Thyroid gland (tissue), 4 donors: ENCODE measurements around the gene SLC15A1. TPM values are rescaled to one million over a fixed set of nuclear protein-coding genes. Genes with fewer than 3 reads are reported as not detected.

Experiments used
- DNase-seq, 2 donors: peaks; one replicate each; pipeline ENCODE4 v3.0.0-alpha.2; 2019
- H3K27ac ChIP-seq, 3 donors: fragments of 200-600 bp; sonication (generic); 1 replicate in 2 of 3; 2 replicates in 1 of 3; pipeline ENCODE4 v1.5.1; 2016 to 2019; ENCODE audit warnings: mild to moderate bottlenecking in 1 of 3, moderate library complexity in 1 of 3
- H3K27me3 ChIP-seq: fragments of 200-600 bp; sonication (generic); one replicate; pipeline ENCODE4 v1.5.1; 2019
- H3K36me3 ChIP-seq, 2 donors: fragments of 200-600 bp; sonication (generic); one replicate each; pipeline ENCODE4 v1.5.1; 2016 to 2019
- H3K4me1 ChIP-seq, 2 donors: fragments of 200-600 bp; sonication (generic); one replicate each; pipeline ENCODE4 v1.5.1; 2017 to 2019
- H3K4me3 ChIP-seq, 3 donors: fragments of 200-600 bp; sonication (generic); replicated peaks in 1 of 3; 1 replicate in 2 of 3; 2 replicates in 1 of 3; pipeline ENCODE4 v1.5.1; 2016; ENCODE audit warnings: mild to moderate bottlenecking in 1 of 3
- H3K9me3 ChIP-seq: fragments of 200-600 bp; sonication (generic); one replicate; pipeline ENCODE4 v1.5.1; 2017
- POLR2A ChIP-seq, 2 donors: fragments of 450-650 bp; IDR thresholded peaks; one replicate each; pipeline ENCODE4 v1.6.1; 2017; ENCODE audit warnings: antibody characterized with exemption in 2 of 2, mild to moderate bottlenecking in 2 of 2, moderate library complexity in 1 of 2
- WGBS, 2 donors: methylation state at CpG; one replicate each; pipeline ENCODE4 v1.1.5; 2017; 5-methylcytosine and 5-hydroxymethylcytosine counted together
- intact Hi-C: fragments of 100-400 bp; cut with DNase I; formaldehyde crosslinking; loops from one replicate; pipeline ENCODE4 v1.15.1; 2023
- total RNA-seq, 4 donors: library from RNA; depleted of rRNA; stranded (reverse); fragments of >200 nt; gene quantifications; one replicate each; pipeline ENCODE4 v1.2.3, GENCODE V29; 2016
- TF ChIP-seq, protein P1 (sequence below), 6 experiments: fragments of 200-600 bp in 3 of 6; fragments of 450-650 bp in 3 of 6; sonication (generic) in 3 of 6; IDR thresholded peaks; one replicate each; pipeline ENCODE4 v1.5.1; 2016 to 2019; ENCODE audit warnings: antibody characterized with exemption in 6 of 6, mild to moderate bottlenecking in 2 of 6, inconsistent platforms in 1 of 6, moderate library complexity in 1 of 6

The SLC15A1 gene
- total RNA-seq, 4 donors from 2014 or later = 0.33 TPM; not detected in 3

DNA sequence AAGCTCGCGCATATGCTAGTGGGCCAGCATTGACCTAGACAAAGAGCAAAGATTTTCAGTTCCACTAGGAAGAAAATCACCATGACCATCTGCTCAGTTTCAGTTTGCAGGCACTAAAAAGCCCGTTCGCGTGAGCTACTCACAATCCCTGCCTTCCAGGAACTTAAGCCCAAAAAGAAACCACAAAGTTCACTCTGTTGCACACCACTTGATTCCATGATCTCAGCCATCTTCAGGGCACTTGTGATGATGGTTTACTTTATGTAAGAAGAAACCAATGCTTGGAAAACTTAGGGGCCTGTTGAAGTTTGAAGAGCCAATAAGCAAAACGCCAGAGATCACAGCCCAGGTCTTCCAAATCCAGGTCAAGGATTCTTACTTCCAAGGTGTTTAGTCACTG is 45.0 kb upstream of the SLC15A1 start:
- Histone ChIP-seq H3K27ac (peak overlapping the region in 2 of 3 donors; percentile 22 to 63), H3K36me3 (peaks cover 26 to 27% of the 10 kb centered on the region in 2 donors), H3K27me3 (no peaks in the 10 kb centered on the region), H3K4me3 (no peak overlapping the region), H3K4me1 (peaks cover 7 to 11% of the 10 kb centered on the region in 2 donors), H3K9me3 (no peaks in the 10 kb centered on the region)
- DNase-seq = peak; percentile 53 to 57
- intact Hi-C loops = no loop called here
- TF ChIP-seq, protein P1, sequence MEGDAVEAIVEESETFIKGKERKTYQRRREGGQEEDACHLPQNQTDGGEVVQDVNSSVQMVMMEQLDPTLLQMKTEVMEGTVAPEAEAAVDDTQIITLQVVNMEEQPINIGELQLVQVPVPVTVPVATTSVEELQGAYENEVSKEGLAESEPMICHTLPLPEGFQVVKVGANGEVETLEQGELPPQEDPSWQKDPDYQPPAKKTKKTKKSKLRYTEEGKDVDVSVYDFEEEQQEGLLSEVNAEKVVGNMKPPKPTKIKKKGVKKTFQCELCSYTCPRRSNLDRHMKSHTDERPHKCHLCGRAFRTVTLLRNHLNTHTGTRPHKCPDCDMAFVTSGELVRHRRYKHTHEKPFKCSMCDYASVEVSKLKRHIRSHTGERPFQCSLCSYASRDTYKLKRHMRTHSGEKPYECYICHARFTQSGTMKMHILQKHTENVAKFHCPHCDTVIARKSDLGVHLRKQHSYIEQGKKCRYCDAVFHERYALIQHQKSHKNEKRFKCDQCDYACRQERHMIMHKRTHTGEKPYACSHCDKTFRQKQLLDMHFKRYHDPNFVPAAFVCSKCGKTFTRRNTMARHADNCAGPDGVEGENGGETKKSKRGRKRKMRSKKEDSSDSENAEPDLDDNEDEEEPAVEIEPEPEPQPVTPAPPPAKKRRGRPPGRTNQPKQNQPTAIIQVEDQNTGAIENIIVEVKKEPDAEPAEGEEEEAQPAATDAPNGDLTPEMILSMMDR (IDR thresholded peaks at IDR 0.05) = no peak
- TF ChIP-seq POLR2A (IDR thresholded peaks at IDR 0.05) = no peak
- WGBS, 2 donors = 53 to 64% methylated on average over 6 of the region's 6 CpGs

DNA sequence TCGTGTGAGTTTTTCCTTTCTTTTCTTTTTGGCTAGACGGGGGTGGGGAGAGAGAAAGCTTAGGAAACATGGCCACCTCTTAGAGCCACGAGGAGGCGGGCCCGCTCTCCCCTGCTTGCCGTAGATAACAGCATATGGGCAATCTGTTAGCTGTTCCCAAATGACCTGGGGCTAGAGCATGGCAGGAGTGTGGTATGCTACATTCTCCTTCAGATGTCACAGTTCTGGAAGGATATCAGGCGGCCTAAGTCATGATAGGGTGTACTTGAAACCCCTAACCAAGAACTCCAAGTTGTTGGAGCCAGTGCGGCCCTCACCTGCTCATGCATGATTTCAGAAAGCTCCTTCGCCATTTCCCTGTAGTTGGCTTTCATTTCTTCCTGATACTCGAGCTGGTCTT is 44.3 kb upstream of the SLC15A1 start:
- intact Hi-C loops = no loop called here
- WGBS, 2 donors = 93 to 97% methylated on average over 10 of the region's 10 CpGs
- peaks cover 26 to 27% of the 10 kb centered on the region in 2 donors for H3K36me3 ChIP-seq
- H3K4me3 ChIP-seq = no peak overlapping the region
- H3K9me3 ChIP-seq = no peaks in the 10 kb centered on the region
- no peaks in the 10 kb centered on the region for H3K27me3 ChIP-seq
- no peak for DNase-seq
- H3K27ac ChIP-seq = no peak overlapping the region
- peaks cover 7 to 11% of the 10 kb centered on the region in 2 donors for H3K4me1 ChIP-seq
- no peak for TF ChIP-seq POLR2A (IDR thresholded peaks at IDR 0.05)
- TF ChIP-seq, protein P1 (IDR thresholded peaks at IDR 0.05) = no peak

DNA sequence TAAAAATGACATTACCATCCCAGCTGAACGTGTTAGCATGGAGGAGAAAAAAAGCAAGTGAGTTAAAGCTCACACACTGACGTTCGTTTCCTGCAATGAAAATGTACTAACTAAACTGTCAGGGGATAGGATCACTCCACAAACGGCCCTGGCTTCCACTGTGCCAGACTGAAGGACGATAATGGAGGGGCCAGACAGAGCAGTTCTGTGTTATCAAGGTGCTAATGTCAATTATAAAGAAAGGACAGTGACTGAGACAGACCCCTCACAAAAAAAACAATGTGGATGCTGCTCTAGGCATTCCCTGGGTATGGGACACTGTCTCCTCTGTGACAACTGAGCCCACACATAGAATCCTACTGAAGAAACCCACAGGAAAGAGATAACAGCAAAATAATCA is 43.7 kb upstream of the SLC15A1 start:
- WGBS, 2 donors = 90 to 93% methylated on average over 5 of the region's 5 CpGs
- intact Hi-C loops = no loop called here
- Histone ChIP-seq H3K27ac (no peak overlapping the region), H3K36me3 (peaks cover 26 to 27% of the 10 kb centered on the region in 2 donors), H3K27me3 (no peaks in the 10 kb centered on the region), H3K9me3 (no peaks in the 10 kb centered on the region), H3K4me3 (no peak overlapping the region), H3K4me1 (peaks cover 7 to 11% of the 10 kb centered on the region in 2 donors)
- no peak for DNase-seq
- TF ChIP-seq, protein P1 (IDR thresholded peaks at IDR 0.05) = no peak
- TF ChIP-seq POLR2A (IDR thresholded peaks at IDR 0.05) = no peak

DNA sequence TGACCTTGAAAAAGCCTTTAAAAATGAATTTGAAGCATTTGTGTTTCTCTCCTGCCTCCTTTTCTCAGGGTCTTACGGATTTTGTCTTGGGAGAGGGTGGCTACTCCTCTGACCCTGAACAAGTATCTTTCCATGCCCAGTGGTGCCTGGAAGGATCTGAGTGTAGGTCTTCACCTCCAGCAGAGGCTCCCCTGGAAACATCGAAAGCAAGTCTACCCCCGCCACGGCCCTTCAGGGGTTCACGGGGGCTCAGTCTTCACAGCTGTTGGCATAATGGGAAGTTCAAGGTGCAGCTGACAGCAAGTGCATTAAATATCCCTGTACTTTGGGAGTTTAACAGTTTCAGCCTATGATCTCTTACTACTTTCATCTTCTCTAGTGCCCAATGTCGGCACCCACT is 42.7 kb upstream of the SLC15A1 start:
- peaks cover 24 to 27% of the 10 kb centered on the region in 2 donors for H3K36me3 ChIP-seq
- H3K27me3 ChIP-seq = no peaks in the 10 kb centered on the region

DNA sequence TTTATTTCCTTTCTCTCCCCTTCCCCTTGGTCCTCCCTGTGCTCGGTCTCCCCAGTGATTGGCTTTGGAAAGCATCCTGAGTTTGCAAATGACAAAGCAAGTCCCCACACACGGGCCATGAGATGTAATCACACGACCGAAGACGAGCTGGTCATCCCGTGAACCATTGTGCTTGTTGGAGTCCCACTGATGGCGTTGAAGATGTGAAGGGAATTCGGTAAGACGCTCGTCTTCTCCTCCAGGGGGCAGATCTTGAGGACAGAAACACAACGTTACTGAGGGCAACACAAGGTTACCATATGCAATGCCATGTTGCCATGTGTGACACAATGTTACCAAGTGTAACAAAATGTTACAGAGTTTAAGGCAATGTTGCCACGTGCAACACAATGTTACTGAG is 42.0 kb upstream of the SLC15A1 start:
- DNase-seq = no peak
- H3K27ac ChIP-seq = no peak overlapping the region
- WGBS, 2 donors = 96 to 98% methylated on average over 12 of the region's 12 CpGs
- H3K4me3 ChIP-seq = no peak overlapping the region
- no peaks in the 10 kb centered on the region for H3K27me3 ChIP-seq
- H3K9me3 ChIP-seq = no peaks in the 10 kb centered on the region
- H3K4me1 ChIP-seq = peaks cover 7 to 11% of the 10 kb centered on the region in 2 donors
- peaks cover 18 to 27% of the 10 kb centered on the region in 2 donors for H3K36me3 ChIP-seq
- TF ChIP-seq, protein P1 (IDR thresholded peaks at IDR 0.05) = no peak
- no peak for TF ChIP-seq POLR2A (IDR thresholded peaks at IDR 0.05)
- intact Hi-C loops = no loop called here

More for the DNA sequence above, 42.7 kb upstream of the SLC15A1 start:
- WGBS, 2 donors = 96 to 99% methylated on average over 6 of the region's 6 CpGs
- intact Hi-C loops = no loop called here
- Histone ChIP-seq H3K9me3 (no peaks in the 10 kb centered on the region), H3K4me3 (no peak overlapping the region), H3K27ac (no peak overlapping the region), H3K4me1 (peaks cover 7 to 11% of the 10 kb centered on the region in 2 donors)
- DNase-seq = no peak
- TF ChIP-seq, protein P1 (IDR thresholded peaks at IDR 0.05) = no peak
- no peak for TF ChIP-seq POLR2A (IDR thresholded peaks at IDR 0.05)
